GM12874 (cell line): ENCODE measurements around the gene MRPS10.

Experiments
- TF ChIP-seq, protein P1 (sequence below): IDR thresholded peaks from 2 replicates; pipeline ENCODE4 v1.5.1; 2011; ENCODE audit warnings: low read depth, mild to moderate bottlenecking, control low read depth, low read length, moderate library complexity; ENCODE audit not compliant: insufficient read depth

Gene MRPS10

DNA sequence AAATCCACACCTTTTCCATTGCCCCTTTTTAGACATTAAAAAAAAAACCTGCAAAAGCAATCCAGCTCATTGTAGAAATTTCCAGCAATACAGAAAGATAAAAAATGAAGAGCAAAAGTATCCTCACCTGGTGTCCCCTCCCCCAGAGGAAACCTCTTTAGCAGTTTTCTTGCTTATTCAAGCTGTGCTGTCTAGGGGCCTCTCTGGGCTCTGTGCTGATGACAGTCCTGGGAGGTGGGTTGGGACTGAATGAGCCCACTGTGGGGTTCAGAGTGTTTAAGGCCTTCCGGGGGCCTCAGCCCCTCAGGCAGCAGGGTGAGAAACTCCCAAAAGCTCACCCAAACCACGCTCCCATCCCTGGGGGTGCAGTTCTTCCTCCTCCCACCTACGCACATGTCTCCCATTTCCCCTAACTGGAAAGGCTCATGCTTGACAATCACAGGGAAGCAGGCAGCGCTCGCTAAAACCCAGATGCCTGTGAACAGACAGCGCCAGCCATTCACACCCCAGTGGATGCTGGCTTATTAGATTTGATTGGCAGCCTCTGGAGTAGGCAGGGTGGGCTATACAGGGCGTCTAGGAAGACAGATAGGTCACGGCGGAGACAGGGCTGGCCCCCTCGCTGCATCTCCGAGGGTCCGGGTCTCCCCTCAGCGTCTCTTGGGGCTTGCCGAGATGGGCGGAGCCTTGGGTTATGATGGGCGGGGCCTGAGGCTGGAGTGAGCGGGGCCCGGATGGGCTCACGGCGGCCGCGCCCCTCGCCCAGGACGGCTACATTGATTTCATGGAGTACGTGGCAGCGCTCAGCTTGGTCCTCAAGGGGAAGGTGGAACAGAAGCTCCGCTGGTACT, 39.9 kb downstream of the MRPS10 start:
- TF ChIP-seq, protein P1, sequence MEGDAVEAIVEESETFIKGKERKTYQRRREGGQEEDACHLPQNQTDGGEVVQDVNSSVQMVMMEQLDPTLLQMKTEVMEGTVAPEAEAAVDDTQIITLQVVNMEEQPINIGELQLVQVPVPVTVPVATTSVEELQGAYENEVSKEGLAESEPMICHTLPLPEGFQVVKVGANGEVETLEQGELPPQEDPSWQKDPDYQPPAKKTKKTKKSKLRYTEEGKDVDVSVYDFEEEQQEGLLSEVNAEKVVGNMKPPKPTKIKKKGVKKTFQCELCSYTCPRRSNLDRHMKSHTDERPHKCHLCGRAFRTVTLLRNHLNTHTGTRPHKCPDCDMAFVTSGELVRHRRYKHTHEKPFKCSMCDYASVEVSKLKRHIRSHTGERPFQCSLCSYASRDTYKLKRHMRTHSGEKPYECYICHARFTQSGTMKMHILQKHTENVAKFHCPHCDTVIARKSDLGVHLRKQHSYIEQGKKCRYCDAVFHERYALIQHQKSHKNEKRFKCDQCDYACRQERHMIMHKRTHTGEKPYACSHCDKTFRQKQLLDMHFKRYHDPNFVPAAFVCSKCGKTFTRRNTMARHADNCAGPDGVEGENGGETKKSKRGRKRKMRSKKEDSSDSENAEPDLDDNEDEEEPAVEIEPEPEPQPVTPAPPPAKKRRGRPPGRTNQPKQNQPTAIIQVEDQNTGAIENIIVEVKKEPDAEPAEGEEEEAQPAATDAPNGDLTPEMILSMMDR = no peak

DNA sequence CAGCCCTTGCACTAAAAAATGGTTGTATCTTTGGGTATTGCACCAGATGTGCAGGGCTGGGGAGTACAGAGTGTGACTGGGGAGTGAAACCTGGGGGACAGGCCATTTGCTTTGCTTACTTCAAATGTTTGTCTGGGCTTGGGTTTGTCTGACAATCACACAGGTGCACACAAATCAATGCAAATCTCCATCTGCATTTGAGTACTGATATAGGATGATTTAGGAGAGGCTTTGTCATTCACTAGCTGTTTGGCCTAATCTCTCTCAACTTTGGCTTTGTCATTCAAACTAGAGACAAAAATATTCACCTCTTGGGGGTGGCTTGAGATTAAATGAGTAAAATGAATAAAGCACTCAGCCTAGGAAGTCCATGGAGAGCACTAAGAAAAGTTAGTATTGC, 40.7 kb downstream of the MRPS10 start:
- TF ChIP-seq, protein P1 = no peak

DNA sequence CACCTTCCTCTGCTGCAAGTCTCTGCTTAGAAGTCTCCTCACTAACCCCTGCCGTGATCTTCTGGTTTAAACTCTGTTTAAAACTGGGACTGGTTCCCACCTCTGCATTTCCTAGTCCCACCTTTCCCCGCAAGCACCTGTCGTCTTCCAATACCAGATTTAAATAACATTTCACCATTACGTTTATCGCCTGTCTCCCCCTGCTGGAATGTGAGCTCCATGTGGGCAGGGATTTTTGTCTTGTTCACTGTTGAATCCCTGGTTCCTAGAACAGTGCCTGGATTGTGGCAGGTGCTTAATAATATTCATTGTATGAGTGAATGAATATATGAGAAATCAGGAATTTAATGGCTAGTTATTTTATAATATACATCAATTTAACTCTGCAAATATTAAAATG, 41.8 kb downstream of the MRPS10 start:
- TF ChIP-seq, protein P1 = no peak

DNA sequence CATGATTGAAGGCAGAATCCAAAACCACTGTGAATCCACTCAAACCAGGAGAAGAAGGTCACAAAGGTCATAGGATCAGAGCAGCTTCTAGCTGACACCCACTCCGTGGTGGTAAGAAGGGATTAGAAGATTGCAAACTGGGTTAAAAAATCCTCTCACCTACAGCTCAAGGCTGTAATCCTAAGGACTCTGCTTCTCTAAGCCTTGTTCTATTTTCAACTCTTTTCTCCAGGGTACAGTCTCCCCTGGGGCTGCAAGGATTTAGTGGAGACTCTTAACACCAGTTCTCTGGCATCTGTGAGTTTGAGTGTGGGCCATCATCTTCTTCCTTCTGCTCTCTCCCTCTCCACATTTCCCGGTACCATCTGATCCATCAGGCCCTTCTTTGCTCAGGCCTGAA, 44.6 kb downstream of the MRPS10 start, which contains the start of gene GUCA1A:
GUCA1A (plus strand) TSS at position 264 of the 400 bp plus-strand sequence. CDS start 250 bp downstream, outside the sequence.
- TF ChIP-seq, protein P1 = no peak

DNA sequence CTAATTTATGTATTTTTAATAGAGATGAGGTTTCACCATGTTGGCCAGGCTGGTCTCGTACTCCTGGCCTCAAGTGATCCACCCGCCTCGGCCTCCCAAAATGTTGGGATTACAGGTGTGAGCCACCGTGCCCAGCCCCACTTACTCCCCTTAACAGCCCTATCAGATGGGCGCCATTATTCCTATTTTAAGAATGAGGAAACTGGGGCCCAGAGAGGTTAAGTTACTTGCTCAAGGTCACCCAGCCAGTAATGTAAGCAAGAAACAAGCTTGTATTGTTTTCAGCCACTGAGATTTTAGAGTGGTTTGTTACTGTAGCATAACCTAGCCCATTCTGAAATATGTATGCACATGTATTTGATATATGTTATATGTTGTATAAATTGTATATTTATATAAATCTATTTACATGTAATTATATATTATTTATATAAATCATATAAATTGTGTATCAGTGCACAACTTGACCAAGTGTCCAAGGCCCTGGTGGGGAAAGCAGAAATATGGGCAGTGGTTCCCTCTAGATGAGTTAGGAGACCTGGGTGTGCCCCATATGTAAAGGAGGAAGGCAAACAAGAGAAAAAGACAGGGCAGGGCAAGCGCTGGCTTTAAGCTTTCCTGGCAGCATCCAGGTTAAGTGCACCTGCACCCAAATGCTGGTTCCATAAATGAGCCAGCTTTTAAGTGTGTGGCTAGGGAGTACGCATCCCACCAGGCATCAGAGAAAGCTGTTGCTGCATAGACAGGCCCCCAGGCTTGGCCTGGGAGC, 45.7 kb downstream of the MRPS10 start:
- TF ChIP-seq, protein P1 = no peak

DNA sequence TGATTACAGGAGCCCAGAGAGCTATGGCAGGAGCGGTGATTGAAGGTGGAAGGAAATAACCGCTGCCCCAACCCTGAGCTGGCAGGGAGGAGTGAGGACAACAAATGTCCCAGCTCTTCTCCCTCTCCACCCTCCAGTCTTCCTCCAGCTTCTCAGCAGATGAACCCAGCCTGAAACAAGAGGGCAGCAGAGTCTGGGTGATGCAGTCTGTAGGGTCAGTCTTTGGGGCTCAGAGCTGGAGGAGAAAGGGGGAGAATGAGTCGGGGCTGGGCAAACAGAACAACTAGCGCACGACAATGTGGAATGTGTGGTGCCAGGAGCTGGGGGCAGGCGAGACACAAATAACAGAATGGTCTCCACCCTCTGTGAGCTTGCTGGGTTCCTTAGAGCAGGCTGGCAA, 49.0 kb downstream of the MRPS10 start:
- TF ChIP-seq, protein P1 = no peak

DNA sequence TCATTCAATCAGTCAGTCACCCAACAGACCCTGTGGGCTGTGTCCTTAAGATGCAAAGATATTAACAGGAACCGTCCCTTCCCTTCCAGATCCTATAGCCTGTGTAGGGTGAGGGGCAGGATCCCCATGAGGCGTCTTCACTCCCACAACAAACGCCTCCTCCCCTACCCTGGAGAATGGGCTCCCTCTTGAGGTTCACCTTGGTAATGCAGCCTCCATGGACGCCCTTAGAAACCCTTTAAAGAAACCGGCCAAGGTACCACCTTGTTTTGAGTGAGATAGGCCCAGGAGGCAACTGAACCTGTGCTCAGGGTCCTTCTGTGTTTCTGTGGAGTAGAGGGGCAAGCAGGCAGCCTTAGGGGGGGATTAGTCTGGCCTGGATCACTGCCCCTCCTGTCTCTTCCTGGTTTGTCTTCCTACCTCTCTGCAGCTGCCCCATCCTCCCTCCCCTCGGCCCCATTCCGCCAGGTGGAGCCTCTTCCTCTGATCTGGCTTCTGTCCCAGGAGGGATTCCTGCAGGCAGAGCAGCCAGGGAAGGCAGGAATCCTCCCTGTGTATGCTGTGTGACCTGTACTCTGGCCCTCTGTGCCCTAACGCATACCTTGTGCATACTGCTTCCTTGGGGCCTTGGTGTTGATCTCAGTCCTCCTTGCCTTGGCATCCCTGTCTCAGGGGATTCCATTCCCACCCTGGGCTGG, 51.1 kb downstream of the MRPS10 start:
- TF ChIP-seq, protein P1 = peak; percentile 92
